PC-3 (cell line): ENCODE results near the gene ANKZF1.

Source experiments
- CTCF ChIP-seq: fragments of 300-600 bp; sonication (generic); conservative IDR thresholded peaks from 2 replicates; pipeline ENCODE4 v1.5.1; 2017; ENCODE audit warnings: antibody characterized with exemption, low read depth, mild to moderate bottlenecking, low read length
- EZH2 ChIP-seq: fragments of 300-600 bp; sonication (generic); IDR thresholded peaks from one replicate; pipeline ENCODE4 v1.6.1; 2017; ENCODE audit warnings: antibody characterized with exemption, mild to moderate bottlenecking, low read length; ENCODE audit not compliant: unreplicated experiment
- EZH2phosphoT487 ChIP-seq: fragments of 300-600 bp; sonication (generic); IDR thresholded peaks from 2 replicates; pipeline ENCODE4 v1.6.1; 2018; ENCODE audit warnings: mild to moderate bottlenecking, antibody characterized with exemption, low read length, borderline replicate concordance

DNA sequence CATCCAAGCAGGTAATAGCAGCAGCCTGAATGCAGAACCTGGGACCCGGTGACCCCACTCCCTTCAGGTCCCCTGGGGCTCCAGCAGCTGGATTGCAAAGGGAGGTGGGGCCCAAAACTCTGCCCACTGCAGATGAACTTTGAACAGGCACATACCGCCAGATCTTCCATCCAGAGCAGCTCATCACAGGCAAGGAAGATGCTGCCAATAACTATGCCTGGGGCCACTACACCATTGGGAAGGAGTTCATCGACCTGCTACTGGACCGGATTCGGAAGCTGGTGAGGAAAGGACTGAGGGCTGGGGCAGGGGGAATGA lies 40.4 kb downstream of the ANKZF1 start:
- TF ChIP-seq CTCF: no peak
- no peak for TF ChIP-seq EZH2
- no peak for TF ChIP-seq EZH2phosphoT487
